ENCODE data around the gene SLC17A9. TPM values are rescaled to one million over a fixed set of nuclear protein-coding genes. Genes with fewer than 3 reads are reported as not detected.

The SLC17A9 gene, protein sequence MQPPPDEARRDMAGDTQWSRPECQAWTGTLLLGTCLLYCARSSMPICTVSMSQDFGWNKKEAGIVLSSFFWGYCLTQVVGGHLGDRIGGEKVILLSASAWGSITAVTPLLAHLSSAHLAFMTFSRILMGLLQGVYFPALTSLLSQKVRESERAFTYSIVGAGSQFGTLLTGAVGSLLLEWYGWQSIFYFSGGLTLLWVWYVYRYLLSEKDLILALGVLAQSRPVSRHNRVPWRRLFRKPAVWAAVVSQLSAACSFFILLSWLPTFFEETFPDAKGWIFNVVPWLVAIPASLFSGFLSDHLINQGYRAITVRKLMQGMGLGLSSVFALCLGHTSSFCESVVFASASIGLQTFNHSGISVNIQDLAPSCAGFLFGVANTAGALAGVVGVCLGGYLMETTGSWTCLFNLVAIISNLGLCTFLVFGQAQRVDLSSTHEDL
- polyA plus RNA-seq (2013, experiment 1 of 2; ENCODE audit: insufficient read length) = 3.3 TPM
- 4.5 TPM for polyA plus RNA-seq (2013, experiment 2 of 2; ENCODE audit: insufficient read length)

GRCh38 chr20:62952373-62952967 is at the start of gene SLC17A9:
TSS of gene SLC17A9 (plus strand) at chr20:62952709. CDS start at chr20:62952831, 122 bp downstream.
- peak; percentile 23 for DNase-seq

- DNase-seq = peak; percentile 23
Measured at GRCh38 chr20:62902926-62903615, 49.4 kb upstream of the SLC17A9 start.

DNA sequence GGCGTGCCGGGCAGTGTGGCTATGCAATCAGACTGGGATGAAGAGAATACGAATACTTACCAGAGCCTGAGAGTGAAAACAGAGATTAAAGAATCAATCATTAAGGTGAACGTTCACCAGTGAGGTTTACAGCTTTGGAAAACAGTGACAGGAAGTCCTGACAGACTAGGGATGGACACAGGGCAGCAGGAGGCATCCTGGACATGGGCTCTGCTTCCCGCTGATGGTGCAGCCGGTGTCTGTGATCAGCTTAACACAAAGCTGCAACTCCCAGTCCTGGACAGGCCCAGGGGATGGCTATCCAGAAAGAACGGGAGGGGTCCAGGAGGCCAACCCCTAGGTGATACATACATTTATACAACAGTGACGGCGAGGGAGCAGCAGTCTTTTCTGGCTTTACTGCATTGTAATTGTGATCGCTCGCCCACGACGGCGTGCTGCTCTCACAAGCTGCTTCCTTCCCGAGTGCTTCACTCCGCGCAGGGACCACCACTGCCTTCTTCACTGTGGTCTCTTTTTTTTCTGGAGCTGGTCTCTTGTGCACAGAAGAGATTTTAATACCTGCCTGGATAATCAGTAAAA is 46.9 kb upstream of the SLC17A9 start:
- no peak for DNase-seq

DNA sequence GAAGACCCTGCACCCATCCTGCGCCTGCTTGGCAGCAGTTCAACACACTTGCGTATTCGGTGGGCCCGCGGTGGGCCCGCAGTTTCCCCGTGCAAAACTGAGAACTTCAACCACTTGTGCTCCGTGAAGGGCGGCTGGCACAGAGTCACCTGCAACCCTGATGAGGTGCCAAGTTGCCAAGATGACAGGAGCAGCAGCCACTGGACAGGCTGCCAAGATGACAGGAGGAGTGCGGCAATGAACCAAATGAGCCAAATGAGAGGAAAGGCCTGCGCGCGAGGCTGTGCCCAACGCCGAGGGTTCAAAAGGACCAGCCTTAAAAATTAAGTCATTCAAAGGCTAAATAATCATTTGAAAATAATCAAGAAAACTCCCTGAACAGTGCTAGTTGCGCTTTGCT is 46.3 kb upstream of the SLC17A9 start:
- DNase-seq = no peak

DNA sequence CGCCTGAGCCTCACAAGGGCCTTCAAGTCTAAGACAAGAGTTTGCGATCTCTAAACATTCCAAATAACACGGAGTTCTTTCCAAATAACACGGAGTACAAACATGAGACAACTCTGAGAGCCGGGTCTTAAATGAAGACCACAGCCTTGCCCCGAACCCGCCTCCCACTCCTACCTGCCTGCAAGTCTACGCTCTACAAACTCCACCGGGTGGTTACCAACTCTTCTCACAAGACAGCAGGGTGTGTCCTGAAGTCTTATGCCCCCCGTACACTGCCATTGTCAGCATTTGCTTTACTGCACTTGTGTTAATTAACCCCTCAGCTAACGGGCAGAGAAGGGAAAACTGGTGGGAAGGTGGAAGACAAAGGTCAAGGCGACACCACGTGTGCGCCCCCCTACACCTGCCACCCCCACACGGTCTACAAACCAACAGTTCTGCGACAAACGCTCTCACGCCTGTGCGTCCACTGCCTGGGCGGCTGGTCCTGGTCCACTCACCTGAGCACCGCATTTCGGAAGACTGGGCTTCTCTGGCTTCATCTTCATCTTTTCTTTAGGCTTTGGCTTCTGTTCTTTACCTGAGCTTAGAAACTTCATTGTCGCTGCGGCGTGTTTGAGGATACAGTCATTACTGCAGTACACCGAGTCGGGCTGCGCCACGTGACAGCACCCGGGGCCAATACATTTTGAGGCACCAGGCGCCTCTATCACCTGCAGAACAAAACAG is 45.7 kb upstream of the SLC17A9 start:
- no peak for DNase-seq

DNA sequence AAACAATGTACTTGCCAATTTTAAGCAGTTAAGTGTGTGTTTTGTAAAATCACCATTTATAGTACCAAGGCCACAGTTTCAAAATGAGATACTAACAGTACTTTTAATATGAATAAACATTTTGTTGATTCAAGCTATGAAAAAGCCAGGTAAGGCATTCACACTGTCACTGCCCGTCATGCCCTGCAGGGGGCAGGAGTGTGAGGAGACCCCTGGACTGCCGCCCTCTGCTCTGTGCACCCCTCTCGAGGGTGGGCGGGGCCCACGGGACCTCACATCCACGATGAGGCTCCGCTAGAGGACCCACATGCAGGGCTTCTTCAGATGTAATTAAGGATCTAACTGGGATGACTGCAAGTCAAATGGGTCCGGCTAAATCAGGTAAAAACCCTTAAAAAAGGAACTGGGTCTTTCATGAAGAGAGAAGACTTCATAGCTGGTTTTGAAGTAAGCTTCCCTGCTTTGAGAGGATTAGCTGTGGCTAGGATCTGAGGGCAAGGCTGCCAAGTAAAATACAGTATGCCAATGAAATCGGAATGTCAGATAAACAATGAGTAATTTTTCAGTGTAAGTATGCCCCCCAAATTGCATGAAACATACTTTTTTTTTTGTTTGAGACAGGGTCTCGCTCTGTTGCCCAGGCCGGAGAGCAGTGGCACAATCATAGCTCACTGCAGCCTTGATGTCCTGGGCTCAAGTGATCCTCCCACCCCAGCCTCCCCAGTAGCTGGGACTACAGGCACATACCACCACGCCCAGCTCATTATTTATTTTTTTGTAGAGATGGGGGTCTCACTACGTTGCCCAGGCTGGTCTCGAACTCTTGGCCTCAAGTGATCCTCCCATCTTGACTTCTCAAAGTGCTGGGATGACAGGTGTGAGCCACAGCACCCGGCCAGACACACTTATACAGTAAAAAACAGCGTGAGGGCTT is 44.9 kb upstream of the SLC17A9 start:
- DNase-seq = no peak

GRCh38 chr20:62908971-62909791 is 43.3 kb upstream of the SLC17A9 start:
- DNase-seq = no peak

- DNase-seq = no peak
Measured at GRCh38 chr20:62910217-62910766, 42.2 kb upstream of the SLC17A9 start.

DNA sequence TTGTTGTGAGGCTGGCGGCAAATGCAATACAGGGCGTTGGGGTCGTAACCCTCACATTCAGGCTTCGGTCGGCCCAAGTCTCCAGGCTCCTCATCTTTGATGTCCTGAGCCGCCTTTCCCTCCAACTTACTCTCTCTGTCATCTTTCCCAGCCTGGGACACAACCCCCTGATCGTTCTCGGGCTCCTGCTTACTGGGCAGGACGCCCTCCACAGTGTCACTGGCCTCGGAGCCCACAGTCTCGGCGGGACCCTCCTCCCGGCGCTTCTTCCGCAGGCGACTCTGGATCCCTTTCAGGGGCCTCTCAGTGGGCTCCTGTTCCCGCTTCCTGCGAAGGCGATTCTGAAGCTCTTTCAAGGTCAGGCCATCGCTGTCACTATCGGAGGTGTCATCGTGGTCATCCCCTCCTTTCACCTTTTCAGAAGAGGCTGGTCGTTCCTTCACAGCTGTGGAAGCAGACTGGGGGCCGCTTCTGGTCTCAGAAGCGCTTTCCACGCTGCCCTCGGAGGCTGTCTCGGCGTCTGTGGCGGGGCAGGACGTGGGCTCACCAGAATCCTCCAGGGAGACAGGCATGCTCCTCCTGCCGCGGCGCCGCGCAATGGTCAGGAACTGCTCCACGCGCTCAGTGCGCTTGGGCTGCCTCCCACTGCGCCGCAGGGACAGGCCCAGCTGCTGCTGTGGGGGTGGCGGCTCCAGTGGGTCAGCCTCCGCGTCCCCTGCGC is 41.6 kb upstream of the SLC17A9 start:
- no peak for DNase-seq

DNA sequence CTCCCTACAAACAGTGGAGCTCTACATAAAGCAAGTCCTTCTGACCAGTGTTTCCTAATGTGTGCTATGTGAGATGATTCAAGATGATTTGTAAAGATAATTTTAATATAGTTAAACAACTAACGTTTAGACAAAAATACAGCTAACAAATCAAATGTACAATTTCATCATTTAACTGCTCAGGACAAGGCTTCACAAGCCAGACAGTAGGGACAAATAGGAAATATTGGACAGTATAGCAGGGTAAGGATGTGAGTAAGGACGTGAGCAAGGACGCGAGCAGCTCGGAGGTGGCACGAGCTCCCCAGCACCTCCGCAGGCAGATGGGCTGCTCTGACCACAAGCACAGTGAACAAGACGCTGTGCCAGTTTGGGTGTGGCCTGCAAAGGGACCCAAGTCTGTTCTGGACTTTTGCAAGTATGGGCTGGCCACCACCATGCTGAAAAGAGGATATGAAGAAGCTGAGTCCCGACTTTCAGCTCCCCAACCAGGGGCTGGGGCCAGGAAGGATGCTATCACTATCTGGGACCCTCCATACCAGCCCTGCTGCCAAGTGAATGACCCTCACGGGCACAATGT is 40.7 kb upstream of the SLC17A9 start:
- no peak for DNase-seq

DNA sequence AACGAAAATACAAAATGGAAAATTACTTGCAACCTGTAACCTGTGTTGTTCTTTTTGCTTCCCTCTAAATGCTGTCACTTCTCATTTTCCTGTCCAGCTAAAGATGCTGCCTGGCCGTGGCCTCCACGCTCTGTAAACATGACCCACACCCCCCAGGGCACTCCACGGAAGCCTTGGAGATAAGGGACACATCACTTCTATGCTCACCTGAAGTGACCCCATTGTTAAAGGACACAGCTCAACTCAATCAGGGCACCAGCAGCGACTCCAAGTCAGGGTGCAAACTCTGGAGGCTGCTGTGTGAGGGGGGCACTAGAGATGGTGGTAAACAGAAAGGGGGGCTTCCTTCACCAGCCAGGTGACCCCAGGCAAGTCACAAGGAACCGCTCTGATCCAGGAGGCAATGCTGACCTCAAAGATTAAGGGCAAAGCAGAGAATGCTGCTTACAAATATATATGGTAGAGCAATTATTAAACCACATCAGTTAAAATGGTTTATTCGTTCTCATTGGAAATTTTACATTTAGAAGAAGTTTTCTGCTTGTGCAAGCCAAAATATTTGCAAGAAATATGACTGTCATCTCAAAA is 39.4 kb upstream of the SLC17A9 start:
- DNase-seq = no peak

GRCh38 chr20:62914436-62914835 is 38.1 kb upstream of the SLC17A9 start:
- DNase-seq = no peak

- DNase-seq = no peak
Measured at GRCh38 chr20:62914970-62915457, 37.5 kb upstream of the SLC17A9 start.

DNA sequence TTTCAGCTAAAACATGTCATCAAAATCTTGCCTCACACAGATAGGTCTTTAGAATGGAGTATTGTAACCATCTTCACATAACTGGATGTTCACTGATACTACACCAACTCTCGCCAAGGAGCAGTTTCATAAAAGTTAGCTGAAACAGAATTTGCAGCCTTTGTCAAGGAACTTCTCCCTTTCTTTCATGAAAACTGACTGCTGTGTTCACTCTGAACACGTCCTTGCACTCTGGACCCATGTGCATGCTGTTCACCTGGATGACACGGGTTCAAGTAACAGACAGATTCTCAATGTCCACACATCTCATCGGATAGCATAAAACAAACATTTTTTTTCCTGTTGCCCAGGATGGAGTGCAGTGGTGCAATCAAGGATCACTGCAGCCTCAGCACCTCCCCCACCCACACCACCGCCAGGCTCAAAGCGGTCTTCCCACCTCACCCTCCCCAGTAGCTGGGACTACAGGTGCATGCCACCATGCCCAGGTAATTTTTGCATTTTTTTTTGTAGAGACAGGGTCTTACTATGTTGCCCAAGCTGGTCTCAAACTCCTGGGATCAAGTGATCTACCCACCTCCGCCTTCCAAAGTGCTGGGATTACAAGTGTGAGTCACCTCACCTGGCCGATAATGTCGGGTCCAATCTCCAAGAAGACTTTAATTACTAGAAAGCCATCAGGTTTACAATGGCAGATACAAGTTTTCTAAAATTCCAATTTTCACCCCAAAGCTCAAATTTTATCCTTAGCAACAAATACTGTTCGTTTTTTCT is 35.6 kb upstream of the SLC17A9 start:
- DNase-seq = no peak

- no peak for DNase-seq
Measured at GRCh38 chr20:62917720-62918119, 34.8 kb upstream of the SLC17A9 start.

GRCh38 chr20:62918147-62918546 is 34.4 kb upstream of the SLC17A9 start:
- no peak for DNase-seq

DNA sequence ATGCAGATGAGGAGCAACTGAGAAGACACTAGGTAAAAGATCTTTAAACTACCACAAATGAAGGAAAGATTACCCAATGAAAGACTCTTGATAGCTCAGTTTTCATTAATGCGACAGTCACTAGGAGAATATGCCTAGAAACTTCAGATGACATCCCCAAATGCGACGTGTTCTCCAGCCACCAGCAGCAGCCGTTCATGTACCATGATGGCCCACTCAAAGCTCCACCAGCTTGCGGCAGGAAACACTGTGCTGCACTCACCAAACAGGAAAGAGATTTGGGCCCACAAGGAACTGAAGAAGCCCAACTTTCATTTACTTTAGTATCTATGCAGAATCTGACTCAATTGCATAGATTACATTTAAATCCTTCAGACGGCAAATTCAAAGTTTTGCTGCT is 33.7 kb upstream of the SLC17A9 start:
- no peak for DNase-seq
